HEK293T (cell line): Measurements from ENCODE around the gene TMEM131.

Experiments
- BHLHE40 ChIP-seq: fragments of 450-650 bp; IDR thresholded peaks from 2 replicates; pipeline ENCODE4 v1.6.1; 2016; ENCODE audit warnings: mild to moderate bottlenecking, moderate library complexity, borderline replicate concordance
- CTBP1 ChIP-seq: fragments of 450-650 bp; IDR thresholded peaks from 2 replicates; pipeline ENCODE4 v1.6.1; 2016; ENCODE audit warnings: borderline replicate concordance
- FOXM1 ChIP-seq: fragments of 450-650 bp; IDR thresholded peaks from 2 replicates; pipeline ENCODE4 v1.6.1; 2017; ENCODE audit warnings: mild to moderate bottlenecking, borderline replicate concordance
- HDGF ChIP-seq: fragments of 450-650 bp; IDR thresholded peaks from 2 replicates; pipeline ENCODE4 v1.6.1; 2017; ENCODE audit warnings: antibody characterized with exemption, borderline replicate concordance
- SUZ12 ChIP-seq: fragments of 450-650 bp; IDR thresholded peaks from 2 replicates; pipeline ENCODE4 v1.6.1; 2016; ENCODE audit warnings: mild to moderate bottlenecking
- TARDBP ChIP-seq: fragments of 450-650 bp; IDR thresholded peaks from 2 replicates; pipeline ENCODE4 v1.6.1; 2016
- TF ChIP-seq, protein P1 (sequence below): fragments of 450-650 bp; IDR thresholded peaks from 2 replicates; pipeline ENCODE4 v1.6.1; 2016

GRCh38 chr2:97992836-97993825 is 2.6 kb downstream of the TMEM131 start:
- TF ChIP-seq BHLHE40 (no peak), HDGF (no peak), TARDBP (no peak), SUZ12 (no peak), CTBP1 (no peak), FOXM1 (no peak)
- TF ChIP-seq, protein P1, sequence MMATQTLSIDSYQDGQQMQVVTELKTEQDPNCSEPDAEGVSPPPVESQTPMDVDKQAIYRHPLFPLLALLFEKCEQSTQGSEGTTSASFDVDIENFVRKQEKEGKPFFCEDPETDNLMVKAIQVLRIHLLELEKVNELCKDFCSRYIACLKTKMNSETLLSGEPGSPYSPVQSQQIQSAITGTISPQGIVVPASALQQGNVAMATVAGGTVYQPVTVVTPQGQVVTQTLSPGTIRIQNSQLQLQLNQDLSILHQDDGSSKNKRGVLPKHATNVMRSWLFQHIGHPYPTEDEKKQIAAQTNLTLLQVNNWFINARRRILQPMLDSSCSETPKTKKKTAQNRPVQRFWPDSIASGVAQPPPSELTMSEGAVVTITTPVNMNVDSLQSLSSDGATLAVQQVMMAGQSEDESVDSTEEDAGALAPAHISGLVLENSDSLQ: no peak
